ENCODE measurements around the gene SCN3B. TPM values are rescaled to one million over a fixed set of nuclear protein-coding genes. Genes with fewer than 3 reads are reported as not detected.

Gene SCN3B
- total and polyA plus RNA-seq, 7 donors, result 11.1 to 69.0 (median 21.7) TPM

DNA sequence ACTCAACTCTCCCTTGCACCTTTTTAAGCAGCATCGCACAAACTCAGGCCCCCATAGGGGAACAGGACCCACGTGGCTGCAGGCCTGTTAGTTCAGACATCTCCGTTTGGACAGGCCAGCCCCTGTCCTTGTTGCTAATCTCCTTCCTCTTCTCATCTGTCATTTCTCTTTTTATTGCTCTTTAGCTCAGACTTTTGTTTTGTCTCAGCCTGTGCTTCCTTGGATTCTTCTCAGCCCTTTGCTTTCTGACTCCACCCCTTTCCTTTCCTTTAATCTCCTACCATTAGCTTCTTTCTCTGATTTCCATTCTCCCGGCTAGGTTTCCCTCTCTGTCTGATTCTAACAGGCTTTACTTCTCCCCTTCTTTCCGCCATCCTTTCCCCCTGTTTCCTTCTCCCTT, 68.7 kb downstream of the SCN3B start:
- Histone ChIP-seq H3K27me3 (ENCODE audit: insufficient read depth in 3 of 3, low read length in 2 of 3) (peaks cover 0 to 6% (median 0%) of the 10 kb centered on the region in 3 donors), H3K36me3 (ENCODE audit: insufficient read depth in 1 of 2, low read depth in 1 of 2) (no peaks in the 10 kb centered on the region), H3K4me3 (no peak overlapping the region), H3K27ac (no peak overlapping the region), H3K4me1 (peaks cover 10% of the 10 kb centered on the region), H3K9me3 (no peaks in the 10 kb centered on the region)
- TF ChIP-seq, protein P1, sequence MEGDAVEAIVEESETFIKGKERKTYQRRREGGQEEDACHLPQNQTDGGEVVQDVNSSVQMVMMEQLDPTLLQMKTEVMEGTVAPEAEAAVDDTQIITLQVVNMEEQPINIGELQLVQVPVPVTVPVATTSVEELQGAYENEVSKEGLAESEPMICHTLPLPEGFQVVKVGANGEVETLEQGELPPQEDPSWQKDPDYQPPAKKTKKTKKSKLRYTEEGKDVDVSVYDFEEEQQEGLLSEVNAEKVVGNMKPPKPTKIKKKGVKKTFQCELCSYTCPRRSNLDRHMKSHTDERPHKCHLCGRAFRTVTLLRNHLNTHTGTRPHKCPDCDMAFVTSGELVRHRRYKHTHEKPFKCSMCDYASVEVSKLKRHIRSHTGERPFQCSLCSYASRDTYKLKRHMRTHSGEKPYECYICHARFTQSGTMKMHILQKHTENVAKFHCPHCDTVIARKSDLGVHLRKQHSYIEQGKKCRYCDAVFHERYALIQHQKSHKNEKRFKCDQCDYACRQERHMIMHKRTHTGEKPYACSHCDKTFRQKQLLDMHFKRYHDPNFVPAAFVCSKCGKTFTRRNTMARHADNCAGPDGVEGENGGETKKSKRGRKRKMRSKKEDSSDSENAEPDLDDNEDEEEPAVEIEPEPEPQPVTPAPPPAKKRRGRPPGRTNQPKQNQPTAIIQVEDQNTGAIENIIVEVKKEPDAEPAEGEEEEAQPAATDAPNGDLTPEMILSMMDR (IDR thresholded peaks at IDR 0.05), result no peak
- no peak for DNase-seq
- WGBS, 3 donors, result 47 to 52% (median 50%) methylated on average over 5 of the region's 5 CpGs
- ATAC-seq, result no peak
- intact Hi-C loops (cut with DNase I), result no loop called here

DNA sequence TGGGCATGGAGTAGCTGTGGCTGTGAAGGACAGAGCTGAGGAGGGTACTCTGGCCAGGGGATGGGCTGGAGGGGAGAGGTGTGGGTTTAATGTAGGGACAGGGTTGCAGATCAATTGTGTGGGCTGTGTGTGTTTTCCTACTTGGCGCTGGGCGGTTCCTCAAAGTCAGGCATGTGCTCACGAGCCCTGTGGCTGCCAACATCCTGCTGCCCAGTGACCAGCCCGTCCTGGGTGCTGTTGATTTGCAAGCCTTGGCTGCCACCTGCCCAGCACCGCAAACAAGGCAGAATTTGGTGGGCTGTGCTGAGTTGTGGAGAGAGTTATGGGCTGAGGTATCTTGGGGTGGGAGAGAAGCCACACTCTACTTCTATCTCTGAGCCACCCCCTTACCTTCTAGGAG, 69.2 kb downstream of the SCN3B start:
- 33 to 41% (median 34%) methylated on average over 5 of the region's 5 CpGs for WGBS, 3 donors
- H3K4me1 ChIP-seq, result peaks cover 7% of the 10 kb centered on the region
- H3K4me3 ChIP-seq, result no peak overlapping the region
- ATAC-seq, result peak in 1 of 4 donors; percentile 23
- peak in 1 of 2 donors; percentile 54 for DNase-seq
- H3K27me3 ChIP-seq (ENCODE audit: insufficient read depth in 3 of 3, low read length in 2 of 3), result peaks cover 0 to 6% (median 0%) of the 10 kb centered on the region in 3 donors
- no peaks in the 10 kb centered on the region for H3K36me3 ChIP-seq (ENCODE audit: insufficient read depth in 1 of 2, low read depth in 1 of 2)
- TF ChIP-seq, protein P1 (IDR thresholded peaks at IDR 0.05), result no peak
- H3K27ac ChIP-seq, result no peak overlapping the region
- H3K9me3 ChIP-seq, result no peaks in the 10 kb centered on the region
- intact Hi-C loops (cut with DNase I), result no loop called here

DNA sequence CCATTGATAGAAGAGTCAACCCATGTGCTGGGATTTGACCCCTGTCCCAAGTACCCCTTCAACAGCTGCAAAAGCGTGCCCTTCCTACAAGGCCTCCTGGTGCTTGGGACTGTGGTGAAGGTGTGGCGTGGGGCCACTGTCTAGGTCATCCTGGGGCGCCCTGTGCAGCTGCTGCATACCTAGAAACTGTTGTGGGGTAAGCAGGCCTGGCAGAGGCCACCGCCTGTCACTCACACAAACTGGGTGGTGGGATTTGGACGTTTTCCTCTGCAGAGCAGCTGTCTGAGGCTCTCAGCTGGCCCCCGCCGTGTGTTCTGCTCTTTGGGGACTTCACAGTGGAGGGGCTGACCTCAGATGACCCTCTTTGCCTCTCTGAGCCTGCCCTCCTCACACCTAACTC, 69.7 kb downstream of the SCN3B start:
- 57 to 71% (median 58%) methylated on average over 7 of the region's 7 CpGs for WGBS, 3 donors
- DNase-seq (no peak), ATAC-seq (peak in 1 of 4 donors; percentile 29)
- H3K36me3 ChIP-seq (ENCODE audit: insufficient read depth in 1 of 2, low read depth in 1 of 2), result no peaks in the 10 kb centered on the region
- H3K27me3 ChIP-seq (ENCODE audit: insufficient read depth in 3 of 3, low read length in 2 of 3), result peaks cover 0 to 6% (median 0%) of the 10 kb centered on the region in 3 donors
- no peaks in the 10 kb centered on the region for H3K9me3 ChIP-seq
- TF ChIP-seq, protein P1 (IDR thresholded peaks at IDR 0.05), result no peak
- intact Hi-C loops (cut with DNase I), result loop anchor here in 1 of 2 donors (5.0 kb wide), 1 partner anchor 128 kb away; no protein-coding TSS in a partner anchor
- H3K4me3 ChIP-seq, result no peak overlapping the region
- H3K4me1 ChIP-seq, result peaks cover 2% of the 10 kb centered on the region
- H3K27ac ChIP-seq, result no peak overlapping the region

DNA sequence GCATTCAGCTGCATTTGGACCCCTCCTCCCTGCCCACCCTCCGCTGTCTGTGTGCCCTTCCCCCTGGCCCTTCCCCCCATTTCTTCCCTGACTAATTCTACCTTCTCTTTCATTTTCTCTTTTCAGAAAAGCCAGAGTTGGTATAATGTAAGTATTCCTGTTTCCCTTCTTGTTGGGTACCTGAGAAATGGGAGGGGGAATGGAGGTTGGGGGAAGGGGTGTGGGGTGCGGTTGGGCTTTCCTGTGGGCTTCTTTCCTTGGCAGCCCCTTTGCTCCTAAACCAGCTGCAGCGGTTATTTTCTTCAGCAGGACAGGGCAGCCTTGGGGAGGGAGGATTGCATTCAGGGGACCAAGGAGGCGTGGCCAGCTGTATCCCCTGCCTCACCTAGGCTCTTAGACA, 70.2 kb downstream of the SCN3B start:
- H3K4me3 ChIP-seq, result no peak overlapping the region
- no peak overlapping the region for H3K27ac ChIP-seq
- H3K27me3 ChIP-seq (ENCODE audit: insufficient read depth in 3 of 3, low read length in 2 of 3), result peaks cover 0 to 6% (median 0%) of the 10 kb centered on the region in 3 donors
- 92 to 100% (median 96%) methylated on average over 3 to 4 of the region's 4 CpGs for WGBS, 3 donors
- no peaks in the 10 kb centered on the region for H3K4me1 ChIP-seq
- H3K36me3 ChIP-seq (ENCODE audit: insufficient read depth in 1 of 2, low read depth in 1 of 2), result no peaks in the 10 kb centered on the region
- DNase-seq (no peak), ATAC-seq (no peak)
- intact Hi-C loops (cut with DNase I), result loop anchor here in 1 of 2 donors (5.0 kb wide), 1 partner anchor 128 kb away; no protein-coding TSS in a partner anchor
- TF ChIP-seq, protein P1 (IDR thresholded peaks at IDR 0.05), result no peak
- no peaks in the 10 kb centered on the region for H3K9me3 ChIP-seq

DNA sequence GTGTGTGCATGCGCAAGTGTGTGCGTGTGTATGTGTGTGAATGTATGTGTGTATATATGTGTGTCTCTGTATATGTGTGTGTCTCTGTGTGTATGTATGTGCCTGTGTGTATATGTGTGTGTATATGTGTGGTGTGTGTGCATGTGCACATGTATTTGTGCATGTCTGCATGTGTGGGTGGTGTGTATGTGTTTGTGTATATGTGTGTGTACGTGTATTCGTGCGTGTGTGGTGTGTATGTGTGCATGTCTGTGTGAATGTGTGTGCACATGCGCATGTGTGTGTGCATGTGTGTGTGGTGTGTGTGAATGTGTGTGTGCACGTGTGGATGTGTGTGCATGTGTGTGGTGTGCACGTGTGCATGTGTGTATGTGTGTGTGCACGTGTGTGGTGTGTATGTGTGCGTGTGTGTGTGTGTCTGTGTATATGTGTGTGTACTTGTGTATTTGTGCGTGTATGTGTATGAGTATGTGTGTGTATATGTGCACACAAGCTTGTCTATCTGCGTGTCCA, 71.4 kb downstream of the SCN3B start:
- intact Hi-C loops (cut with DNase I), result loop anchor here in 1 of 2 donors (5.0 kb wide), 1 partner anchor 129 kb away; no protein-coding TSS in a partner anchor
- Histone ChIP-seq H3K36me3 (ENCODE audit: insufficient read depth in 1 of 2, low read depth in 1 of 2) (no peaks in the 10 kb centered on the region), H3K9me3 (no peaks in the 10 kb centered on the region), H3K4me3 (no peak overlapping the region), H3K27me3 (ENCODE audit: insufficient read depth in 3 of 3, low read length in 2 of 3) (peaks cover 0 to 6% (median 0%) of the 10 kb centered on the region in 3 donors), H3K4me1 (no peaks in the 10 kb centered on the region), H3K27ac (no peak overlapping the region)
- TF ChIP-seq, protein P1 (IDR thresholded peaks at IDR 0.05), result no peak
- 91 to 96% (median 92%) methylated on average over 12 of the region's 12 CpGs for WGBS, 3 donors
- no peak for DNase-seq
- no peak for ATAC-seq

Measured in psoas muscle (tissue), 8 donors.